Uterus (tissue), 2 donors: Measurements from ENCODE around the gene LTBP2.

Experiments used
- POLR2A ChIP-seq, 2 donors: fragments of 450-650 bp; IDR thresholded peaks; one replicate each; pipeline ENCODE4 v1.6.1; 2016; ENCODE audit warnings: antibody characterized with exemption in 2 of 2, mild to moderate bottlenecking in 1 of 2, moderate library complexity in 1 of 2
- TF ChIP-seq, protein P1 (sequence below), 4 experiments: fragments of 200-600 bp in 2 of 4; fragments of 450-650 bp in 2 of 4; sonication (generic) in 2 of 4; IDR thresholded peaks; one replicate each; pipeline ENCODE4 v1.5.1; 2016 to 2019; ENCODE audit warnings: antibody characterized with exemption in 4 of 4, mild to moderate bottlenecking in 2 of 4, moderate library complexity in 1 of 4

DNA sequence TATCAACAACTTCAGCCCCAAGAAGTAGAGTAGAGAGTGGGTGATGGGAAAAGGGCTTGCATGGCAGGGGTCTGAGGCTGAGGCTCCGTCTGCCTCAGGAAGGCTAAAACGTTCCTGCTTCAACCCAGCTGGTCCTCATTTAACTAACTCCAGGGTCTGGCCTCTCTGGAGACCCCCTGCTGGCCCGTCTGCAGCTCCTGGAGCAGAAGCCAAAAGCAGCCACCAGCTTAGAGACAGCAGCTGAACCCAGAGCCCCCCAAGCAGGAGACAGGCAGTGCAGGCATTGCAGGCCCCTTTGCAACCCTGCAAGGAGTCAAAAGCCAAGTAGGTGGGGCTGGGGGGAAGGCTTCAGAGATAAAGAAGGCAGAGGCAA, 25.1 kb upstream of the LTBP2 start:
- TF ChIP-seq, protein P1, sequence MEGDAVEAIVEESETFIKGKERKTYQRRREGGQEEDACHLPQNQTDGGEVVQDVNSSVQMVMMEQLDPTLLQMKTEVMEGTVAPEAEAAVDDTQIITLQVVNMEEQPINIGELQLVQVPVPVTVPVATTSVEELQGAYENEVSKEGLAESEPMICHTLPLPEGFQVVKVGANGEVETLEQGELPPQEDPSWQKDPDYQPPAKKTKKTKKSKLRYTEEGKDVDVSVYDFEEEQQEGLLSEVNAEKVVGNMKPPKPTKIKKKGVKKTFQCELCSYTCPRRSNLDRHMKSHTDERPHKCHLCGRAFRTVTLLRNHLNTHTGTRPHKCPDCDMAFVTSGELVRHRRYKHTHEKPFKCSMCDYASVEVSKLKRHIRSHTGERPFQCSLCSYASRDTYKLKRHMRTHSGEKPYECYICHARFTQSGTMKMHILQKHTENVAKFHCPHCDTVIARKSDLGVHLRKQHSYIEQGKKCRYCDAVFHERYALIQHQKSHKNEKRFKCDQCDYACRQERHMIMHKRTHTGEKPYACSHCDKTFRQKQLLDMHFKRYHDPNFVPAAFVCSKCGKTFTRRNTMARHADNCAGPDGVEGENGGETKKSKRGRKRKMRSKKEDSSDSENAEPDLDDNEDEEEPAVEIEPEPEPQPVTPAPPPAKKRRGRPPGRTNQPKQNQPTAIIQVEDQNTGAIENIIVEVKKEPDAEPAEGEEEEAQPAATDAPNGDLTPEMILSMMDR (IDR thresholded peaks at IDR 0.05): no peak
- no peak for TF ChIP-seq POLR2A (IDR thresholded peaks at IDR 0.05)
